Endothelial cell (in vitro differentiated cells): Measurements from ENCODE around the gene TJP2. TPM values are rescaled to one million over a fixed set of nuclear protein-coding genes. Genes with fewer than 3 reads are reported as not detected.

Source experiments
- DNase-seq: peaks from one replicate; pipeline ENCODE4 v3.0.0; 2021; ENCODE audit warnings: low spot score
- H3K27ac Mint-ChIP-seq: one replicate; pipeline ENCODE4 v1.8.0; 2021; ENCODE audit warnings: mixed read lengths, inconsistent platforms; ENCODE audit not compliant: unreplicated experiment
- H3K27me3 Mint-ChIP-seq: one replicate; pipeline ENCODE4 v1.8.0; 2021; ENCODE audit warnings: mild to moderate bottlenecking, moderate library complexity, mixed read lengths, inconsistent platforms; ENCODE audit not compliant: unreplicated experiment
- H3K36me3 Mint-ChIP-seq: one replicate; pipeline ENCODE4 v1.8.0; 2021; ENCODE audit warnings: mild to moderate bottlenecking, low read depth, mixed read lengths, inconsistent platforms; ENCODE audit not compliant: unreplicated experiment
- H3K4me1 Mint-ChIP-seq: one replicate; pipeline ENCODE4 v1.8.0; 2021; ENCODE audit warnings: mild to moderate bottlenecking, mixed read lengths, inconsistent platforms; ENCODE audit not compliant: unreplicated experiment
- H3K4me3 Mint-ChIP-seq: one replicate; pipeline ENCODE4 v1.8.0; 2021; ENCODE audit warnings: mild to moderate bottlenecking, mixed read lengths, inconsistent platforms; ENCODE audit not compliant: unreplicated experiment
- H3K9me3 Mint-ChIP-seq: one replicate; pipeline ENCODE4 v1.8.0; 2021; ENCODE audit warnings: mixed read lengths, inconsistent platforms; ENCODE audit not compliant: unreplicated experiment
- CTCF ChIP-seq: fragments of 200-600 bp; sonication (generic); IDR thresholded peaks from one replicate; pipeline ENCODE4 v1.5.0; 2021; ENCODE audit warnings: antibody characterized with exemption; ENCODE audit not compliant: unreplicated experiment
- total RNA-seq: library from RNA; stranded (reverse); fragmentation: NEBNext Ultra II Directional; extraction: Animal tissue kit (Norgen Biotek cat#: 25700); gene quantifications from one replicate; pipeline ENCODE4 v1.2.1, GENCODE V29; 2021; ENCODE audit not compliant: unreplicated experiment

TJP2 gene
- total RNA-seq, 1 donor from 2014 or later: 198 TPM

- Mint-ChIP-seq H3K4me3 (no peak overlapping the region), H3K27ac (peak overlapping the region; percentile 37), H3K36me3 (peaks cover 55% of the 10 kb centered on the region), H3K9me3 (no peaks in the 10 kb centered on the region), H3K27me3 (peaks cover 1% of the 10 kb centered on the region), H3K4me1 (peaks cover 10% of the 10 kb centered on the region)
- no peak for DNase-seq
- no peak for TF ChIP-seq CTCF
Observed at GRCh38 chr9:69232135-69232534, 58.1 kb downstream of the TJP2 start.

GRCh38 chr9:69234683-69235082 is 60.6 kb downstream of the TJP2 start:
- Mint-ChIP-seq H3K36me3 (peaks cover 51% of the 10 kb centered on the region), H3K4me3 (no peak overlapping the region), H3K27me3 (no peaks in the 10 kb centered on the region), H3K9me3 (no peaks in the 10 kb centered on the region), H3K27ac (no peak overlapping the region), H3K4me1 (no peaks in the 10 kb centered on the region)
- no peak for DNase-seq
- TF ChIP-seq CTCF: no peak

- no peak overlapping the region for H3K27ac Mint-ChIP-seq
- H3K36me3 Mint-ChIP-seq: peaks cover 43% of the 10 kb centered on the region
- H3K9me3 Mint-ChIP-seq: no peaks in the 10 kb centered on the region
Observed at GRCh38 chr9:69236188-69236587, 62.1 kb downstream of the TJP2 start.

GRCh38 chr9:69237702-69238295 is 63.7 kb downstream of the TJP2 start:
- Mint-ChIP-seq H3K36me3 (peaks cover 46% of the 10 kb centered on the region), H3K4me1 (no peaks in the 10 kb centered on the region), H3K27me3 (peaks cover 4% of the 10 kb centered on the region), H3K9me3 (no peaks in the 10 kb centered on the region), H3K27ac (no peak overlapping the region), H3K4me3 (no peak overlapping the region)
- no peak for DNase-seq
- no peak for TF ChIP-seq CTCF

More at GRCh38 chr9:69236188-69236587, 62.1 kb downstream of the TJP2 start:
- TF ChIP-seq CTCF: no peak
- no peaks in the 10 kb centered on the region for H3K27me3 Mint-ChIP-seq
- DNase-seq: no peak
- no peaks in the 10 kb centered on the region for H3K4me1 Mint-ChIP-seq
- H3K4me3 Mint-ChIP-seq: no peak overlapping the region

- no peak overlapping the region for H3K4me3 Mint-ChIP-seq
- no peak overlapping the region for H3K27ac Mint-ChIP-seq
- DNase-seq: no peak
Observed at GRCh38 chr9:69243116-69243515, 69.0 kb downstream of the TJP2 start.

More at GRCh38 chr9:69243116-69243515, 69.0 kb downstream of the TJP2 start:
- Mint-ChIP-seq H3K27me3 (peaks cover 4% of the 10 kb centered on the region), H3K9me3 (no peaks in the 10 kb centered on the region), H3K4me1 (no peaks in the 10 kb centered on the region), H3K36me3 (peaks cover 34% of the 10 kb centered on the region)
- no peak for TF ChIP-seq CTCF
